B cell (primary cell): Measurements from ENCODE around the gene GDF7. TPM values are rescaled to one million over a fixed set of nuclear protein-coding genes. Genes with fewer than 3 reads are reported as not detected.

Experiments used
- ATAC-seq: fragments of 200-7000 bp; cut with Tn5 transposase; one replicate; pipeline ENCODE4 v1.10.0; 2021; ENCODE audit warnings: low read depth, mild to moderate bottlenecking, moderate number of reproducible peaks, moderate library complexity
- CTCF ChIA-PET: fragments of 350-600 bp; sonication (Branson Sonifier 250); formaldehyde crosslinking; loops from one replicate; lab custom pipeline; 2021; ENCODE audit warnings: antibody characterized with exemption, inconsistent platforms; lab: Charles Lee
- POLR2A ChIA-PET: fragments of 350-600 bp; sonication (Branson Sonifier 250); formaldehyde crosslinking; loops from one replicate; lab custom pipeline; 2021; ENCODE audit warnings: antibody characterized with exemption; lab: Charles Lee
- DNase-seq: peaks from one replicate; pipeline ENCODE4 v3.0.0; 2013
- H2AFZ ChIP-seq: 2 replicates; pipeline ENCODE4 v1.6.1; 2012; ENCODE audit warnings: mild to moderate bottlenecking, low read depth, low read length; ENCODE audit not compliant: insufficient read depth, poor library complexity, severe bottlenecking
- H3K27ac ChIP-seq, 2 donors: 1 replicate in 1 of 2; 2 replicates in 1 of 2; pipeline ENCODE4 v1.5.1; 2012 to 2013; ENCODE audit warnings: low read length in 2 of 2, mild to moderate bottlenecking in 2 of 2, moderate library complexity in 1 of 2
- H3K27me3 ChIP-seq, 4 experiments: fragments of 200-600 bp in 1 of 4; sonication (generic) in 1 of 4; replicated peaks in 1 of 4; 1 replicate in 2 of 4; 2 replicates in 2 of 4; pipeline versions ENCODE4 v1.6.1 to v1.7.0; 2013 to 2016; ENCODE audit warnings: low read length in 3 of 4, mild to moderate bottlenecking in 2 of 4, mixed read lengths in 1 of 4, moderate library complexity in 1 of 4; ENCODE audit not compliant: insufficient read depth in 4 of 4, control insufficient read depth in 3 of 4; ENCODE audit errors: control extremely low read depth in 1 of 4
- H3K36me3 ChIP-seq, 2 experiments: replicated peaks in 1 of 2; 1 replicate in 1 of 2; 2 replicates in 1 of 2; pipeline versions ENCODE4 v1.6.1 to v1.7.1; 2013; ENCODE audit warnings: low read length in 1 of 2; ENCODE audit not compliant: insufficient read depth in 2 of 2, control insufficient read depth in 1 of 2; ENCODE audit errors: control extremely low read depth in 1 of 2, extremely low read depth in 1 of 2
- H3K4me1 ChIP-seq, 2 donors: fragments of 200-600 bp in 1 of 2; sonication (generic) in 1 of 2; 1 replicate in 1 of 2; 2 replicates in 1 of 2; pipeline versions ENCODE4 v1.5.1 to v1.6.1; 2013 to 2017; ENCODE audit warnings: low read length in 2 of 2; ENCODE audit not compliant: control insufficient read depth in 2 of 2, insufficient read depth in 2 of 2
- H3K4me2 ChIP-seq: replicated peaks from 2 replicates; pipeline ENCODE3; 2012; ENCODE audit warnings: mild to moderate bottlenecking, low read depth, low read length; ENCODE audit not compliant: poor library complexity, severe bottlenecking
- H3K4me3 ChIP-seq, 5 experiments: fragments of 200-600 bp in 1 of 5; sonication (generic) in 1 of 5; 1 replicate in 3 of 5; 2 replicates in 2 of 5; pipeline versions ENCODE4 v1.5.1 to v1.7.0; 2011 to 2016; ENCODE audit warnings: low read length in 4 of 5, mild to moderate bottlenecking in 4 of 5, low read depth in 2 of 5, control low read depth in 1 of 5, moderate library complexity in 1 of 5; ENCODE audit not compliant: insufficient read depth in 1 of 5; ENCODE audit errors: control extremely low read depth in 1 of 5, extremely low read depth in 1 of 5
- H3K79me2 ChIP-seq: fragments of 200-600 bp; sonication (generic); one replicate; pipeline ENCODE4 v1.6.0; 2016; ENCODE audit warnings: low read length; ENCODE audit not compliant: control insufficient read depth, insufficient read depth
- H3K9ac ChIP-seq: fragments of 200-600 bp; sonication (generic); 2 replicates; pipeline ENCODE4 v1.6.1; 2017; ENCODE audit warnings: mild to moderate bottlenecking, low read length, moderate library complexity
- H3K9me3 ChIP-seq, 3 donors: one replicate each; pipeline versions ENCODE4 v1.6.1 to v1.7.1; 2013; ENCODE audit warnings: low read length in 2 of 3; ENCODE audit not compliant: control insufficient read depth in 2 of 3, insufficient read depth in 1 of 3; ENCODE audit errors: control extremely low read depth in 1 of 3
- H4K20me1 ChIP-seq: 2 replicates; pipeline ENCODE4 v1.6.0; 2012; ENCODE audit warnings: mild to moderate bottlenecking, low read length; ENCODE audit not compliant: insufficient read depth, control insufficient read depth, poor library complexity, severe bottlenecking
- H3K27ac Mint-ChIP-seq: one replicate; pipeline ENCODE4 v1.8.0; 2021; ENCODE audit warnings: mixed read lengths
- H3K27me3 Mint-ChIP-seq: one replicate; pipeline ENCODE4 v1.8.0; 2021; ENCODE audit warnings: mixed read lengths
- H3K4me1 Mint-ChIP-seq: one replicate; pipeline ENCODE4 v1.8.0; 2021; ENCODE audit warnings: mixed read lengths
- H3K4me3 Mint-ChIP-seq: one replicate; pipeline ENCODE4 v1.8.0; 2021; ENCODE audit warnings: mixed read lengths
- H3K9me3 Mint-ChIP-seq: one replicate; pipeline ENCODE4 v1.8.0; 2022; ENCODE audit warnings: mixed read lengths; ENCODE audit not compliant: insufficient read depth
- CTCF ChIP-seq: fragments of 200-600 bp; IDR thresholded peaks from one replicate; pipeline ENCODE4 v1.8.0; 2022; ENCODE audit warnings: antibody characterized with exemption, mild to moderate bottlenecking
- EZH2 ChIP-seq: IDR thresholded peaks from 2 replicates; pipeline ENCODE4 v1.6.1; 2012; ENCODE audit warnings: borderline replicate concordance, low read depth, mild to moderate bottlenecking, moderate library complexity, low read length; ENCODE audit not compliant: insufficient read depth, poor library complexity, severe bottlenecking
- WGBS: methylation state at CpG from one replicate; pipeline ENCODE4 v1.1.5; 2013; ENCODE audit warnings: missing lambda C conversion rate; ENCODE audit not compliant: insufficient coverage; 5-methylcytosine and 5-hydroxymethylcytosine counted together
- intact Hi-C: fragments of 100-400 bp; cut with micrococcal nuclease; formaldehyde crosslinking; loops from one replicate; pipeline ENCODE4 v1.10.0; 2022
- polyA plus RNA-seq: library from polyadenylated mRNA; depleted of rRNA; stranded (reverse); fragments of >200 nt; gene quantifications from 2 replicates; pipeline ENCODE4 v1.2.3, GENCODE V29; 2012
- total RNA-seq, 2 donors: library from RNA; stranded (reverse); fragments of 120-200 nt in 1 of 2; gene quantifications; 1 replicate in 1 of 2; 2 replicates in 1 of 2; pipeline versions ENCODE4 v1.2.3 to v1.2.4, GENCODE V29; 2013 to 2022

Gene GDF7
- total and polyA plus RNA-seq, 2 donors (not counting 1 experiment from before 2014, with no cell fraction given), result 7.0 to 15.3 TPM

- Histone ChIP-seq H3K4me1 (no peaks in the 10 kb centered on the region), H3K36me3 (peaks cover 0 to 65% of the 10 kb centered on the region in 2 experiments), H3K4me3 (no peak overlapping the region), H3K9me3 (no peaks in the 10 kb centered on the region), H3K4me2 (no peak overlapping the region), H3K79me2 (no peaks in the 10 kb centered on the region), H3K9ac (no peak overlapping the region), H4K20me1 (no peaks in the 10 kb centered on the region), H2AFZ (no peak overlapping the region), H3K27me3 (no peaks in the 10 kb centered on the region), H3K27ac (no peak overlapping the region)
- no peak for DNase-seq
- Mint-ChIP-seq H3K4me3 (no peak overlapping the region), H3K27me3 (no peaks in the 10 kb centered on the region), H3K27ac (no peak overlapping the region), H3K4me1 (no peaks in the 10 kb centered on the region), H3K9me3 (no peaks in the 10 kb centered on the region)
- intact Hi-C loops, result no loop called here
- no peak for TF ChIP-seq CTCF
- TF ChIP-seq EZH2, result no peak
- ChIA-PET CTCF (interaction anchor here (1.1 kb wide), 1 partner anchor 209 kb away, joined by 3 read pairs; no protein-coding TSS in a partner anchor), POLR2A (no interaction called here)
- ATAC-seq, result no peak
- 97% methylated on average over 8 of the region's 8 CpGs for WGBS
Observed at GRCh38 chr2:20620271-20620681, 46.7 kb upstream of the GDF7 start.

- Mint-ChIP-seq H3K4me3 (no peak overlapping the region), H3K27me3 (no peaks in the 10 kb centered on the region), H3K9me3 (no peaks in the 10 kb centered on the region), H3K27ac (no peak overlapping the region), H3K4me1 (no peaks in the 10 kb centered on the region)
- DNase-seq (no peak), ATAC-seq (no peak)
- ChIA-PET CTCF (interaction anchor here (1.1 to 1.2 kb wide), 2 partner anchors 21 to 209 kb away, joined by 3 read pairs; no protein-coding TSS in a partner anchor), POLR2A (no interaction called here)
- peaks cover 0 to 65% of the 10 kb centered on the region in 2 experiments for H3K36me3 ChIP-seq
- TF ChIP-seq EZH2, result no peak
- no peak for TF ChIP-seq CTCF
- no peak overlapping the region for H3K9ac ChIP-seq
- no peaks in the 10 kb centered on the region for H3K9me3 ChIP-seq
- H3K4me2 ChIP-seq, result no peak overlapping the region
- H2AFZ ChIP-seq, result no peak overlapping the region
- 94% methylated on average over 4 of the region's 4 CpGs for WGBS
- intact Hi-C loops, result no loop called here
- H3K4me3 ChIP-seq, result no peak overlapping the region
- no peaks in the 10 kb centered on the region for H3K27me3 ChIP-seq
- H3K79me2 ChIP-seq, result no peaks in the 10 kb centered on the region
- no peak overlapping the region for H3K27ac ChIP-seq
- no peaks in the 10 kb centered on the region for H3K4me1 ChIP-seq
- no peaks in the 10 kb centered on the region for H4K20me1 ChIP-seq
Observed at GRCh38 chr2:20620696-20621365, 46.1 kb upstream of the GDF7 start.
